AG08395 (cell line): ENCODE measurements around the gene PLEKHA7.

ENCODE experiments used
- DNase-seq: peaks from one replicate; pipeline ENCODE4 v3.0.0; 2012; ENCODE audit warnings: mixed read lengths, low spot score

Gene PLEKHA7

GRCh38 chr11:16788141-16789062 is 225.8 kb downstream of the PLEKHA7 start:
- peak; percentile 79 for DNase-seq

- DNase-seq, result no peak
These were observed 227.0 kb downstream of the PLEKHA7 start for GRCh38 chr11:16787035-16787742.

DNA sequence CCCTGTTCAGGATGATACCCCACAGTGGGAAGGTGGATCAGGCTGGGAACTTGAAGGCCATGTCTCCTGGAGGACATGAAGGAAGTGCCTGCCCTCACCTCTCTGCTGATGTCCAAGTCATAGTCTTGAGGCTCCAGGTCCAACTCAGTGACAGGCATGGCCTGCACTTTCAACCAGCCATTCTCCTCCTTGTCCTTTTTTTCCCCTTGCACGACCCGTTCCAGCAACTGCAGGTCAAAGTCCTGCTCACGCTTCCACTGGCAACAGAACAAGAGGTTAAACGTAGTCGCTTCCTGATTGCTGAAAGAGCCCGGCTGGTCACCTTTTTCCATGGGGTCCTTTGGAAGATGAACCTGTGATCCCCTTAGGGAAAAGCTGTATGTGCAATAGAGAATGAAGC is 228.1 kb downstream of the PLEKHA7 start:
- no peak for DNase-seq

GRCh38 chr11:16785520-16786128 is 228.6 kb downstream of the PLEKHA7 start:
- peak; percentile 91 for DNase-seq

DNA sequence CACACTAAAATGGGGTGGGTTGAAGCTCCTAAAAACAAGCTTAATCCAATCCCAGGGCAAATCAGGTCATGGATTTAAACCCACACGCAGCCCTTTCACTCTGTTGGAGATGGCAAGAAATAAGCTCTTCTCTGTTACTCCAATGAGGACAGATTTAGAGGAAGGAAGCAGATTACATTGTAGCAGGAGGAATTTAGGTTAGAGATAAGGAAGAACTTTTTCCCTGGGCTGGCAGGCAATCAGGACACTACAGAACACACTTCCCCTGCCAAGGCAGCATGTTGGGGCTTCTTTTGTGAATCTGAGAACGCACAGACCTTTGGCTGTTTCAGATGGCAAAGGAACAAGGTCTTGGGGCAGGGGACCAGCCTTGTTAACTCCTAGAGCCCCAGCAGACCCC is 229.5 kb downstream of the PLEKHA7 start:
- DNase-seq, result no peak

DNA sequence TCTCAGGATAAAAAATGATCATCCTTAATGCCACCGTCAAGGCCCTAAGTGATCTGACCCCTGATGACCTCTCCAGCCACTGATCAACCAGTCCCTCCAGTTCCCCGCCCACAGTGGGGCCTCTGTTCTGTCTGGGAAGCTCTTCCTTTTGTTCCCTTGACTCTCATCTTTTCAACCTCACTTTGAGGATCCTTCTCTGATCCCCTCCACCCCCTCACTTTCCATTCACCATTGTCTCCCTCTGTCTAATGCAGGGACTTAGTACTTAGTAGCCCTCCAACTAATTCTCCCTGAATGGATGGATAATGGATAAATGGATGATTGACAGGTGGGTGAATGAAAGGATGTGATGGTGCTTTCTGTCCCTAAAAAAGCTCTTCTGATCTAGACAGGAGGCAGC is 230.1 kb downstream of the PLEKHA7 start:
- no peak for DNase-seq

GRCh38 chr11:16783321-16783801 is 230.9 kb downstream of the PLEKHA7 start:
- DNase-seq, result no peak

GRCh38 chr11:16781936-16782919 is 232.0 kb downstream of the PLEKHA7 start:
- no peak for DNase-seq

DNA sequence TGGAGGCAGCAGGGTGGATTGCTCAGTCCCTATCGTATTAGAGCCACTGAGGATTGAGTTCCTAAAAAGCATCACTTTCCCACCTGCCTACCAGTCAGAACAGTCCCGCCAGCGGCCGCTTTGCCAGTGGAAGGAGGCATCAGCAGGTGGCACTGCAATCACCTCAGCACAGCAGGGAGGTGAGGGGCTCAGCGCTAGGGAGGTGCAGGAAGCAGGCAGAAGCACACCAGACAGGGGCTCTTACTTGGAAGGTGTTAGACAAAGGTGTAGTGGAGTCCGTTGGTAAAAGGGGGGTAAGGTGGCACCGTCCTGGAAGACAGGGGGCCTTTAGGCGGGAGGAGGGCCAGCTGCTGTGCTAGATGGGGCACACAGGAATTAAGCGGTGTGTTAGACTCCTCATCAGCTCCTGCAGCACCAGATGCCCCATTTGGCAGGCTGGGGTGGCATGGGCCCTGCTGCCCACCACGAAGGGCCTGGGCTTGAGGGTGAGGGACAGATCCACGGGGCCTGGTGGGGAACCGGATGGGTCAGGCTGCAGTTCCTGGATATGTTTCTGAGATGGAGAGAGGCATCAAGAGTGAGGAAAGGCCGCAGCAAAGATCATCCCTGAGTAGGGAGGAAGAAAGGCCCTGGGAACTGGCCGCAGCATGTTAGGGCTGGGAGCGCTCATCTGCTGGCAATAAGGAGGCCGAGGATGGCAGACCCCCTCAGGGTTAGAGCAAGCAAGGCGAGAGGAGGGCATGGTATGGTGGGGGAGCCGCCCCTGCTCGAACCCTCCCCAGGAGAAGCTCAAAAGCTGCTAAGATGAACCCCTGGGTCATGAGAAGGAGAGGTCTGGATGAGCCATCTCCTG is 233.3 kb downstream of the PLEKHA7 start:
- DNase-seq, result no peak

GRCh38 chr11:16780146-16780545 is 234.1 kb downstream of the PLEKHA7 start:
- DNase-seq, result no peak

- DNase-seq, result no peak
These were observed 234.8 kb downstream of the PLEKHA7 start for GRCh38 chr11:16779436-16779835.

- no peak for DNase-seq
These were observed 235.3 kb downstream of the PLEKHA7 start for GRCh38 chr11:16778876-16779275.

DNA sequence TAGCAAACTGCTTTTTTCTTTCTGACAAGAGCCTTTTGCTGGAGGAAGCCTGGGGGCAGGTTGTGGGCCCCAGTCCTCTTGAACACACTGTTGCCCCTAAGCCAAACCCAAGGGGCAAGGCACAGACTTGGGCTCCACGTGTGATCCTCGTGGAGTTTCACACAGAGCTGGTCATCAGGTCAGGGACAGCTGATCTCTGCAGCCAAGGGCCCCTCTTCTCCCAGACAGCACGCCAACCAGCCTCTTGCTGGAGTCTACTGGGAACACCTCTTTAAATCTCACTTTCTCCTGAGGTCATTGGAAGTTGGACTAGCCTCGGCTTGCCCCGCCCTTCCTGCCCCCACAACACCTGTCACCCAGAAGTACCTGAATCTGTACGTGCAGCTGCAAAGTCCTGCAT is 235.9 kb downstream of the PLEKHA7 start:
- no peak for DNase-seq

- no peak for DNase-seq
These were observed 236.6 kb downstream of the PLEKHA7 start for GRCh38 chr11:16777613-16777975.

GRCh38 chr11:16776711-16777612 is 237.3 kb downstream of the PLEKHA7 start:
- peak; percentile 30 for DNase-seq

GRCh38 chr11:16775614-16776283 is 238.5 kb downstream of the PLEKHA7 start:
- no peak for DNase-seq

DNA sequence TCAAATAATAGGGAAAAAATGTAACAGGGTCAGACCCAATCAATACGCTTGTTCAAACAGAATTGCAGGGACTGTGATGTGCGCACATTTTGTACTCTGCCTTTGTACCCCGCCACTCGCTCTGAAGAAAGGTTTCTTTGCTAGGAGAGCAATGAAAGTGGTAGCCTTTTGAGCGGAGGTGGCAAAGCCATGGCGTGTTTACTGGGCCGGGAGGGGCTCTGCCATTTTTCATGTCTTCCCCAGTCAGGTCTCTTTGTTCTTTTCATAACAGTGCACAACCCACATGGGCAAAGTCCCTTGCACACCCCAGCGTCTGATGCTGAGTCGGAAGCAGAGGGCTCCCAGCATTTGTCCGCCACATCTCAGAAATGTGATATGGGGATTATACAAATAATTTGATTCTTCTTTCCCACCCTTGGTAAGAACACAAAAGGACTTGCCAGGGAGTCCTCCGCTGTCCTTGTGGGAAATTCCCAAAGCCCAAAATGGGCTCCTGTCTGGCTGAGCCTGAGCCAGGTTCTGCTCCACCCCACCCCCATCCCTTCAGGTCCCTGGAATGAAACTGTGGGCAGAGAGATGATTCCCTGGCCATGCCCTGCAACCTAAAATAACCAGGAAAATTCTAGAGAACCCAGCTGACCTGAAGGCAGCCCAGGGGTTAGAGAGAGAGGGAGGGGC is 239.1 kb downstream of the PLEKHA7 start:
- DNase-seq, result no peak
